AG09319 (cell line): ENCODE data around the gene RIPOR2.

Source experiments
- DNase-seq: peaks from one replicate; pipeline ENCODE4 v3.0.0-alpha.2; 2010; ENCODE audit warnings: low read depth; ENCODE audit errors: extremely low read depth
- CTCF ChIP-seq: IDR thresholded peaks from 2 replicates; pipeline ENCODE4 v1.5.1; 2011; ENCODE audit warnings: low read depth, mild to moderate bottlenecking, inconsistent platforms, low read length, moderate library complexity

Gene RIPOR2

GRCh38 chr6:24901698-24902328, 33.9 kb downstream of the RIPOR2 start:
- no peak for TF ChIP-seq CTCF
- no peak for DNase-seq

- TF ChIP-seq CTCF = no peak
- no peak for DNase-seq
These were observed 34.7 kb downstream of the RIPOR2 start for GRCh38 chr6:24900917-24901697.

GRCh38 chr6:24899997-24900325, 35.8 kb downstream of the RIPOR2 start:
- no peak for DNase-seq
- no peak for TF ChIP-seq CTCF

GRCh38 chr6:24899136-24899996, 36.4 kb downstream of the RIPOR2 start:
- TF ChIP-seq CTCF = no peak
- no peak for DNase-seq

- TF ChIP-seq CTCF = no peak
- DNase-seq = no peak
These were observed 37.1 kb downstream of the RIPOR2 start for GRCh38 chr6:24898676-24899075.

GRCh38 chr6:24897186-24897585, 38.6 kb downstream of the RIPOR2 start:
- DNase-seq = no peak
- TF ChIP-seq CTCF = no peak
